Trophoblast cell (in vitro differentiated cells and primary cell): ENCODE measurements around the gene UPK1B.
A peak's percentile ranks its signal among the peaks of the same experiment; 100 is the strongest.
"Not testable (repeated sequence)": the region's sequence is repeated elsewhere in the genome, so short reads cannot be mapped to it uniquely, and the experiment has no call there.

Experiments
- DNase-seq, 2 donors: peaks; one replicate each; pipeline ENCODE4 v3.0.0-alpha.2; 2016
- H2AFZ ChIP-seq: 2 replicates; pipeline ENCODE4 v1.6.1; 2013; ENCODE audit warnings: low read length, moderate library complexity, mild to moderate bottlenecking; ENCODE audit not compliant: insufficient read depth, poor library complexity
- H2AK5ac ChIP-seq: 2 replicates; pipeline ENCODE4 v1.6.1; 2013; ENCODE audit warnings: mild to moderate bottlenecking, low read length
- H2BK120ac ChIP-seq: 2 replicates; pipeline ENCODE4 v1.6.1; 2013; ENCODE audit warnings: low read length, mild to moderate bottlenecking, moderate library complexity; ENCODE audit not compliant: insufficient read depth, poor library complexity
- H2BK12ac ChIP-seq: 2 replicates; pipeline ENCODE4 v1.6.1; 2013; ENCODE audit warnings: mild to moderate bottlenecking, low read length, moderate library complexity
- H2BK5ac ChIP-seq: 2 replicates; pipeline ENCODE4 v1.6.1; 2013; ENCODE audit warnings: low read length, low read depth, moderate library complexity, mild to moderate bottlenecking; ENCODE audit not compliant: poor library complexity
- H3K14ac ChIP-seq: 2 replicates; pipeline ENCODE4 v1.6.1; 2013; ENCODE audit warnings: mild to moderate bottlenecking, low read length
- H3K18ac ChIP-seq: 2 replicates; pipeline ENCODE4 v1.6.1; 2013; ENCODE audit warnings: mild to moderate bottlenecking, low read length
- H3K23ac ChIP-seq: 2 replicates; pipeline ENCODE4 v1.6.1; 2013; ENCODE audit warnings: low read length
- H3K27ac ChIP-seq: 2 replicates; pipeline ENCODE4 v1.5.1; 2013; ENCODE audit warnings: low read depth, mild to moderate bottlenecking, inconsistent platforms, low read length, moderate library complexity
- H3K27me3 ChIP-seq: 2 replicates; pipeline ENCODE4 v1.6.1; 2013; ENCODE audit warnings: inconsistent platforms, mild to moderate bottlenecking, low read length, moderate library complexity; ENCODE audit not compliant: insufficient read depth
- H3K36me3 ChIP-seq, 2 experiments: 1 replicate in 1 of 2; 2 replicates in 1 of 2; pipeline ENCODE4 v1.6.1; 2013; ENCODE audit warnings: low read length in 2 of 2, mild to moderate bottlenecking in 2 of 2, moderate library complexity in 1 of 2; ENCODE audit not compliant: insufficient read depth in 2 of 2, control insufficient read depth in 1 of 2
- H3K4ac ChIP-seq: 2 replicates; pipeline ENCODE4 v1.6.1; 2013; ENCODE audit warnings: low read depth, mild to moderate bottlenecking, low read length, moderate library complexity
- H3K4me1 ChIP-seq, 2 experiments: 1 replicate in 1 of 2; 2 replicates in 1 of 2; pipeline ENCODE4 v1.6.1; 2013; ENCODE audit warnings: low read length in 2 of 2, mild to moderate bottlenecking in 2 of 2, moderate library complexity in 1 of 2; ENCODE audit not compliant: insufficient read depth in 2 of 2, control insufficient read depth in 1 of 2
- H3K4me2 ChIP-seq: 2 replicates; pipeline ENCODE4 v1.6.1; 2013; ENCODE audit warnings: inconsistent platforms, mild to moderate bottlenecking, low read length, moderate library complexity
- H3K4me3 ChIP-seq: 2 replicates; pipeline ENCODE4 v1.5.1; 2013; ENCODE audit warnings: mild to moderate bottlenecking, low read depth, low read length, inconsistent platforms
- H3K79me1 ChIP-seq: one replicate; pipeline ENCODE4 v1.6.1; 2013; ENCODE audit warnings: low read length
- H3K79me2 ChIP-seq: 2 replicates; pipeline ENCODE4 v1.6.1; 2013; ENCODE audit warnings: low read length, mild to moderate bottlenecking; ENCODE audit not compliant: control insufficient read depth, insufficient read depth, poor library complexity
- H3K9ac ChIP-seq: 2 replicates; pipeline ENCODE4 v1.6.1; 2013; ENCODE audit warnings: mild to moderate bottlenecking, low read length
- H3K9me3 ChIP-seq: 2 replicates; pipeline ENCODE4 v1.6.1; 2013; ENCODE audit warnings: low read depth, mild to moderate bottlenecking, control low read depth, inconsistent platforms, low read length; ENCODE audit not compliant: insufficient read depth
- H4K12ac ChIP-seq: 2 replicates; pipeline ENCODE4 v1.6.1; 2013; ENCODE audit warnings: low read depth, mild to moderate bottlenecking, low read length, moderate library complexity
- H4K8ac ChIP-seq: 2 replicates; pipeline ENCODE4 v1.6.1; 2013; ENCODE audit warnings: low read depth, mild to moderate bottlenecking, low read length, moderate library complexity
- H4K91ac ChIP-seq: one replicate; pipeline ENCODE4 v1.6.1; 2013; ENCODE audit warnings: low read depth, mild to moderate bottlenecking, low read length, moderate library complexity
- WGBS: extraction: QIAGEN DNeasy Blood & Tissue Kit; methylation state at CpG from one replicate; pipeline ENCODE4 v1.1.7; 2013; ENCODE audit warnings: missing lambda C conversion rate; ENCODE audit not compliant: insufficient read length, insufficient coverage; ENCODE audit errors: extremely low coverage; 5-methylcytosine and 5-hydroxymethylcytosine counted together

UPK1B gene

DNA sequence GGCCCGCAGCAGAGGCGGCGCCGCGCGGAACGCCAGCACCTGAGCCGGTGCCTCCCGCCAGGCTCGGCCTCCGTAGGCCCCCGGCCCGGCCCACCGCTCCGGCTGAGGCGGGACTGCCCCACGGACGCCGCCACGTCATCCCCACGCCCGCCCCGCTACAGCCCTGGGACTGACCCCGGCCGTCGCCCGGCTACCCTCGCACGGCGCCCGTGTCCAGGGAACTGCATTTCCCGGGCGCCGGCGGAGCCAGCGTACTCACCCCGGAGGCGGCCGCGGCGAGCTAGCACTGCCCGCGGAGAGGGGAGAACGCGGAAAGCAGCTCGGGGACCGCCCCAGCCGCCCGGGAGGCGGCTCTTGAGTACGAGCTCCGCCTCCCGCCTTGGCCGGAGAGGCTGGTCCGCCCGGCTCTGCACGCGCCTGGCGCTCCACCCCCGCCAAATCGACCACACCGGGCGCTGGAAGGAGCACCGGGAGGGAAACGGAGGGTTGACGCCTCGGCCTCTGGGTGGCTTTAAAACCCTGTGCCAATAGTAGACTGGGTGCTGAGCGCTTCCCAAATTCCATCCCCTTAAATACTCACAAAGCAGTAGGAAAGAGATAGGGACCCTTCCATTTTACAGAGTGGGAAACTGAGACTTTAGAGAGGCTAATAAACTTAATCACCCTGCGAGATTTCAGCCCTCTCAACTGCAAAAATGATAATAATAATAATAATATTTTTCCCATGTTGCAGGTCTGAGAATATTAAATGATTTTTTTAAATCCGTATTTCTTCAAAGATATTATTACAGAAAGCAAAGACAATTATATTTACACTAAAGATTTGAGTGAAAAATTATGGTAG is 67.4 kb downstream of the UPK1B start, which contains the start of gene B4GALT4:
TSS of gene B4GALT4 (minus strand) at position 288 of the 844 bp plus-strand sequence. CDS start 10,779 bp downstream, outside the sequence.
- H3K23ac ChIP-seq: no peak within 1 kb of the TSS
- peak within 1 kb of the TSS; percentile 98 for H2AK5ac ChIP-seq
- H2BK5ac ChIP-seq: peak within 1 kb of the TSS; percentile 81
- H3K27me3 ChIP-seq: no peaks in the 10 kb centered on the region
- H3K36me3 ChIP-seq: peaks cover 2 to 3% of the 10 kb centered on the region in 2 experiments
- H3K18ac ChIP-seq: peak within 1 kb of the TSS; percentile 87
- H3K4ac ChIP-seq: peak within 1 kb of the TSS; percentile 97
- WGBS: no CpG with 5 or more reads among the region's 70 CpGs
- DNase-seq: peak; percentile 89 to 92
- peak within 1 kb of the TSS; percentile 71 for H3K4me2 ChIP-seq
- peaks cover 8% of the 10 kb centered on the region for H3K79me1 ChIP-seq
- H3K4me1 ChIP-seq: peaks cover 0 to 4% of the 10 kb centered on the region in 2 experiments
- peak within 1 kb of the TSS; percentile 86 for H3K4me3 ChIP-seq
- peak within 1 kb of the TSS; percentile 97 for H3K9ac ChIP-seq
- no peaks in the 10 kb centered on the region for H3K9me3 ChIP-seq
- H3K27ac ChIP-seq: peak within 1 kb of the TSS; percentile 99
- peak within 1 kb of the TSS; percentile 91 for H4K91ac ChIP-seq
- peaks cover 10% of the 10 kb centered on the region for H3K79me2 ChIP-seq
- H4K8ac ChIP-seq: peak within 1 kb of the TSS; percentile 95
- H2AFZ ChIP-seq: peak within 1 kb of the TSS; percentile 96
- peak within 1 kb of the TSS; percentile 77 for H4K12ac ChIP-seq
- H2BK12ac ChIP-seq: peak within 1 kb of the TSS; percentile 65
- peak within 1 kb of the TSS; percentile 94 for H3K14ac ChIP-seq
- peak within 1 kb of the TSS; percentile 79 for H2BK120ac ChIP-seq

DNA sequence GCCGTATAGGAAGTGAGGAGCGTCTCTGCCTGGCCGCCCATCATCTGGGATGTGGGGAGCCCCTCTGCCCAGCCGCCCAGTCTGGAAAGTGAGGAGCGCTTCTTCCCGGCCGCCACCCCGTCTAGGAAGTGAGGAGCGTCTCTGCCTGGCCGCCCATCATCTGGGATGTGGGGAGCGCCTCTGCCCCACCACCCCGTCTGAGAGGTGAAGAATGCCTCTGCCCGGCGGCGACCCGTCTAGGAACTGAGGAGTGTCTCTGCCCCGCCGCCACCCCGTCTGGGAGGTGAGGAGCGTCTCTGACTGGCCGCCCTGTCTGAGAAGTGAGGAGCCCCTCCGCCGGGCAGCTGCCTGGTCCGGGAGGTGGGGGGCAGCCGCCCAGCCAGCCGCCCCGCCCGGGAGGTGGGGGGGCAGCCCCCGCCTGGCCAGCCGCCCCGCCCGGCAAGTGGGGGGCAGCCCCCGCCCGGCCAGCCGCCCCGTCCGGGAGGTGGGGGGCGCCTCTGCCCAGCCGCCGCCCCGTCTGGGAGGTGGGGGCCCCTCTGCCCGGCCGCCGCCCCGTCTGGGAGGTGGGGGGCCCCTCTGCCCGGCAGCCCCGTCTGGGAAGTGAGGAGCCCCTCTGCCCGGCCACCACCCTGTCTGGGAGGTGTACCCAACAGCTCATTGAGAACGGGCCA is 69.1 kb downstream of the UPK1B start:
- not testable (repeated sequence) for H4K12ac ChIP-seq, H3K79me1 ChIP-seq, H2AFZ ChIP-seq, DNase-seq, H3K9me3 ChIP-seq, H2BK120ac ChIP-seq, H3K36me3 ChIP-seq, H3K4me3 ChIP-seq, H3K14ac ChIP-seq, H2BK12ac ChIP-seq, H3K4ac ChIP-seq, H3K4me2 ChIP-seq, H3K18ac ChIP-seq, H4K91ac ChIP-seq, H3K9ac ChIP-seq, H3K27ac ChIP-seq, H2BK5ac ChIP-seq, H4K8ac ChIP-seq, H3K4me1 ChIP-seq, H2AK5ac ChIP-seq, H3K27me3 ChIP-seq, H3K23ac ChIP-seq, H3K79me2 ChIP-seq
- no CpG with 5 or more reads among the region's 49 CpGs for WGBS

DNA sequence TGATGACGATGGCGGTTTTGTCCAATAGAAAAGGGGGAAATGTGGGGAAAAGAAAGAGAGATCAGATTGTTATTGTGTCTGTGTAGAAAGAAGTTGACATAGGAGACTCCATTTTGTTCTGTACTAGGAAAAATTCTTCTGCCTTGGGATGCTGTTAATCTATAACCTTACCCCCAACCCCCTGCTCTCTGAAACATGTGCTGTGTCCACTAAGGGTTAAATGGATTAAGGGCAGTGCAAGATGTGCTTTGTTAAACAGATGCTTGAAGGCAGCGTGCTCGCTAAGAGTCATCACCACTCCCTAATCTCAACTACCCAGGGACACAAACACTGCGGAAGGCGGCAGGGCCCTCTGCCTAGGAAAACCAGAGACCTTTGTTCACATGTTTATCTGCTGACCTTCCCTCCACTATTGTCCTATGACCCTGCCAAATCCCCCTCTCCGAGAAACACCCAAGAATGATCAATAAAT is 69.7 kb downstream of the UPK1B start:
- H4K12ac ChIP-seq, H3K79me2 ChIP-seq, H3K9ac ChIP-seq, H3K4ac ChIP-seq, DNase-seq, H3K79me1 ChIP-seq, H3K9me3 ChIP-seq, H2BK120ac ChIP-seq, H2BK5ac ChIP-seq, H3K4me2 ChIP-seq, H4K91ac ChIP-seq, H4K8ac ChIP-seq, H3K27ac ChIP-seq, H3K23ac ChIP-seq, H3K36me3 ChIP-seq, H3K4me1 ChIP-seq, H3K18ac ChIP-seq, H2AK5ac ChIP-seq, H2BK12ac ChIP-seq, H2AFZ ChIP-seq, H3K14ac ChIP-seq, H3K4me3 ChIP-seq, H3K27me3 ChIP-seq: not testable (repeated sequence)
- WGBS: no CpG with 5 or more reads among the region's 7 CpGs

DNA sequence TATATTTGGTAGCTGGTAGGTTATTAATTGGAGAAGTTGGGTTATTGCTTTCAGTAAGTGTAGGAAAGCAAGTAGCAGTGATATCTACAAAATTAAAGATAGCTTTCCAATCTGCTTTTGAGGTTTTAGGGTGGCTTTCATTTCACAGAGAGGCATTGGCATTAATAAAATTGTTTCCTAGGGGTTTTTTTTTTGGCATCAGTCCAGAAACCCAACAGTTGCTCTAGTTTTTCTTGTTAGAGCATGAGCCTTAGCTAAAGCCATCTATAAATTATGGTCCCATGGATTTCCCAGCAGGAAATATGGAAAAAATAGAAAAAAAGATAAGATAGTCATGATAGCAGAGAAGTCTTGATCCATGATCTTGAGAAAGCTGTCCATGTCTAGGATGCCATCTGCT is 70.3 kb downstream of the UPK1B start:
- Histone ChIP-seq H3K4me3 (no peak overlapping the region), H4K12ac (no peak overlapping the region), H2BK120ac (no peak overlapping the region), H3K23ac (no peak overlapping the region), H2AK5ac (no peak overlapping the region), H4K8ac (no peak overlapping the region), H3K4ac (no peak overlapping the region), H3K14ac (no peak overlapping the region), H3K4me2 (no peak overlapping the region), H3K79me1 (peaks cover 8% of the 10 kb centered on the region), H2BK12ac (no peak overlapping the region), H3K9me3 (no peaks in the 10 kb centered on the region), H3K4me1 (peaks cover 0 to 4% of the 10 kb centered on the region in 2 experiments), H2BK5ac (no peak overlapping the region), H3K79me2 (peaks cover 10% of the 10 kb centered on the region), H3K27ac (no peak overlapping the region), H3K9ac (no peak overlapping the region), H2AFZ (no peak overlapping the region), H4K91ac (no peak overlapping the region), H3K27me3 (no peaks in the 10 kb centered on the region), H3K18ac (no peak overlapping the region), H3K36me3 (no peaks in the 10 kb centered on the region)
- no peak for DNase-seq
